AG04449 (cell line): ENCODE results near the gene LRRC8D.

Experiments used
- CTCF ChIA-PET: fragments of 350-600 bp; formaldehyde crosslinking; extraction: SDS; loops from one replicate; lab custom pipeline; 2021; ENCODE audit warnings: antibody characterized with exemption; lab: Yijun Ruan, JAX
- POLR2A ChIA-PET: fragments of 400-600, 350-600 bp; formaldehyde crosslinking; extraction: SDS; loops from one replicate; lab custom pipeline; 2020; ENCODE audit warnings: antibody characterized with exemption, inconsistent platforms; lab: Yijun Ruan, JAX
- DNase-seq: peaks from one replicate; pipeline ENCODE4 v3.0.0-alpha.2; 2010; ENCODE audit warnings: low read depth, low spot score
- H3K4me3 ChIP-seq: 2 replicates; pipeline ENCODE4 v1.5.1; 2011; ENCODE audit warnings: low read depth, mild to moderate bottlenecking, control low read depth, low read length
- TF ChIP-seq, protein P1 (sequence below): IDR thresholded peaks from one replicate; pipeline ENCODE4 v1.5.1; 2011; ENCODE audit warnings: mild to moderate bottlenecking, moderate library complexity, low read length, control low read depth, inconsistent platforms; ENCODE audit not compliant: insufficient read depth; ENCODE audit errors: missing control alignments

LRRC8D gene

DNA sequence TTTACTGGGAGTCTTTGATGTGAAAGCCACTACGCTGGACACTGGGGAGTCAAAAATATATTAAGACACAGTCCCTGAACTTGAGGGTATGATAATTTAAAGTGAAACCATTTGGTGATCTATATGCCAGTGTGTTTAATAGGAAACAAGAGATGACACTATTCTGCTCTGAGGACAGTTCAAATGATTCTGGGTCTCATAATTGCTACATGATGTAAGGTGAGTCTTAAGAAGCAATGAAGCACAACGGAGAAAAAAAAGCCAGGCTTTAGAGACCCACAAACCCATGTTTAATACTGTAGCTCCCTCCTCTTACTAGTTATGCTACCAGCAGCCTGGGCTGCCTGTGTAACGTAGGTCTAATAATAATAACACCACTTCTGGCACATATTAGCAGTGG lies 14.2 kb upstream of the LRRC8D start:
- POLR2A ChIA-PET, result no interaction called here
- no peak for DNase-seq
- CTCF ChIA-PET, result interaction anchor here (0.7 to 5.2 kb wide), 9 partner anchors 9 to 187 kb away, joined by 3 to 95 read pairs (median 4); partner anchors contain the start of gene LRRC8D
- no peak overlapping the region for H3K4me3 ChIP-seq
- TF ChIP-seq, protein P1, sequence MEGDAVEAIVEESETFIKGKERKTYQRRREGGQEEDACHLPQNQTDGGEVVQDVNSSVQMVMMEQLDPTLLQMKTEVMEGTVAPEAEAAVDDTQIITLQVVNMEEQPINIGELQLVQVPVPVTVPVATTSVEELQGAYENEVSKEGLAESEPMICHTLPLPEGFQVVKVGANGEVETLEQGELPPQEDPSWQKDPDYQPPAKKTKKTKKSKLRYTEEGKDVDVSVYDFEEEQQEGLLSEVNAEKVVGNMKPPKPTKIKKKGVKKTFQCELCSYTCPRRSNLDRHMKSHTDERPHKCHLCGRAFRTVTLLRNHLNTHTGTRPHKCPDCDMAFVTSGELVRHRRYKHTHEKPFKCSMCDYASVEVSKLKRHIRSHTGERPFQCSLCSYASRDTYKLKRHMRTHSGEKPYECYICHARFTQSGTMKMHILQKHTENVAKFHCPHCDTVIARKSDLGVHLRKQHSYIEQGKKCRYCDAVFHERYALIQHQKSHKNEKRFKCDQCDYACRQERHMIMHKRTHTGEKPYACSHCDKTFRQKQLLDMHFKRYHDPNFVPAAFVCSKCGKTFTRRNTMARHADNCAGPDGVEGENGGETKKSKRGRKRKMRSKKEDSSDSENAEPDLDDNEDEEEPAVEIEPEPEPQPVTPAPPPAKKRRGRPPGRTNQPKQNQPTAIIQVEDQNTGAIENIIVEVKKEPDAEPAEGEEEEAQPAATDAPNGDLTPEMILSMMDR, result no peak

DNA sequence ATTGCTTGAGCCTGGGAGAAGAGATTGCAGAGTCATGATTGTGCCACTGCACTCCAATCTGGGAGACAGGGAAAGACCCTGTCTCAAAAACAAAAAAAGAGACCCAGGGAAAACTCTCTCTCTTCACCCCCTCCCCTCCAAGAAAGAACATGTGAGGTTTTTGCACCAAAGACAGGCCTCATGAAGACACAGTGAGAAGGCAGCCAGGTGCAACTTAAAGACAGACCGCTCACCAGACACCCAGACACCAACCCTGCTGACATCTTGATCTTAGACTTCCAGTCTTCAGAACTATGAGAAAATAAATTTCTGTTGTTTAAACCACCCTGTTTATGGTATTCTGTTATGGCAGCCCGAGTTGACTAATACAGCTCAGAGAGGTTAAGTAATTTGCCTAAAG lies 13.3 kb upstream of the LRRC8D start:
- POLR2A ChIA-PET, result no interaction called here

DNA sequence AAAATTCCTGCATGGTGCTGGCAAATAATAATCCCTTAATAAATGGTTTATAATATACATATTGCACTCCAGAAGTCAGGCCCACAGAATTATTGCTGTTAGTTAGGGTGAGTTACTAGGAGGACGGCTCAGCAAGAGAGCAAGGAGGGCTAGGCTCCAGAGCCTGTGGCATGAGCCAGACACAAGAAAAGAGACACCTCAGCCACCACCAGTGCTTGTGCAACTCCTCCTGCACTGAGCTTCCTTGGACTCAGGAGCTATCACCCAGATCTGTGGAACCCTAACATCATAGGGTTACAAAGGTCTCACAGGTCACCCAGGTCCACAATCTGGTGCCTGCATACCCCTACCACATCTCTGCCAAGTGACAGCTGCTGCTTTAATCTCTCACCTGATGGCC lies 12.8 kb upstream of the LRRC8D start:
- TF ChIP-seq, protein P1, result no peak
- DNase-seq, result no peak
- ChIA-PET POLR2A (no interaction called here), CTCF (interaction anchor here (0.7 to 5.2 kb wide), 6 partner anchors 16 to 180 kb away, joined by 3 to 95 read pairs (median 4); no protein-coding TSS in a partner anchor)
- H3K4me3 ChIP-seq, result no peak overlapping the region

More for the DNA sequence above, 13.3 kb upstream of the LRRC8D start:
- CTCF ChIA-PET, result interaction anchor here (0.7 to 5.2 kb wide), 8 partner anchors 8 to 186 kb away, joined by 3 to 95 read pairs (median 4); partner anchors contain the start of gene LRRC8D
- no peak overlapping the region for H3K4me3 ChIP-seq
- TF ChIP-seq, protein P1, result no peak
- no peak for DNase-seq

DNA sequence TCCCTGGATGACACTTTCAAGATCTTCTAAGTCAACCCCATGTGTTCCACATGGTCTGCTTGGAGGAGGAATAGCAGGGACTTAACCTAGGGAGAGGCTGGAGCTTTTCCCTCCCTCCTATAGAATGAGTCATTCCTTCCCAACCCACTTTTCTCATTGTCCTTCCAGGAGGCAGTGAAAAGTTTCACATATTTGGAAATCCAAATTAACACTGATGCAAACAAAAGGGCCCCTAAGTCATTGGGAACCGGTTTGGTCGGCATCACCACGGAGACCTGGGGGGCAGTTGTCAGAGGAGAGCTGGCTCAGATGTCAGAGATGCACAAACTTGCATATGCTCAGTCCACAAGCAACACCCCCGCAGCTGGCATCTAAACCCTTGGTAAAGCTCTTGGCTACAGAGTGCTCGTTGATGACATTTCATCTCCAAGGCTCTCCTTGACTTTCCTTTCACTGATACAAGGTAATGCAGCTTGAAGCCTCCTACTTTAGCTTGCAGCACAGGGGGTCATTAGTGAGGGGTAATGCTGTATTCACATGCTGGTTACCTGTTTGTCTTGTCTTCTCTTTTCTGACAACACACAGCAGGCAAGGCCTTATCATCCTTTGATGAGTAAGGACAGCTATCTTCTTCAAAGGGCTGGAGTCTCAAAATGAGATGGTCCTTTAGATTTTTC lies 12.3 kb upstream of the LRRC8D start:
- TF ChIP-seq, protein P1, result no peak
- no peak for DNase-seq
- POLR2A ChIA-PET, result no interaction called here
- CTCF ChIA-PET, result interaction anchor here (0.7 to 5.2 kb wide), 7 partner anchors 13 to 180 kb away, joined by 3 to 95 read pairs (median 4); partner anchors contain the start of gene LRRC8D
- H3K4me3 ChIP-seq, result no peak overlapping the region

DNA sequence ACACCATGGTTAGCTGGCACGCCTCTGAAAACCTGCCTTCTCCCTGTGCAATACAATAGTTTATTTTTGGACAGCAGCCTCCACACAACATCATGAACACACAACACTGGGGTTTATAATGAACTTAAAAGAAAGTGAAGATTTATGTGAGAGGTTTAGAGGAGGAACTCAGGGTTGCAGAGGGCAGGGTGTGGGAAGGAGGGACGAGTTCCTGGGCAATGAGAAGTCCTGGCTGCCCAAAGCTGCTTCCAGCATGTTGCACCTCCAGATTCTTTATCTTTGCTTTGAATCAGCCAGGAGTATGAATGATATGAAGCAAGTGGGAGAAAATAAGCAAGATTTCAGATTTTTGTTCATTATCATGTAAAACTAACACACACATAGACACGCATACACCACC lies 11.3 kb upstream of the LRRC8D start:
- ChIA-PET POLR2A (interaction anchor here (0.6 to 0.8 kb wide), 2 partner anchors 12 to 34 kb away, joined by 3 to 4 read pairs; partner anchors contain the start of gene LRRC8D), CTCF (interaction anchor here (1.0 to 5.2 kb wide), 2 partner anchors 12 to 179 kb away, joined by 5 to 95 read pairs; partner anchors contain the start of gene LRRC8D)
- no peak overlapping the region for H3K4me3 ChIP-seq
- TF ChIP-seq, protein P1, result no peak
- no peak for DNase-seq

DNA sequence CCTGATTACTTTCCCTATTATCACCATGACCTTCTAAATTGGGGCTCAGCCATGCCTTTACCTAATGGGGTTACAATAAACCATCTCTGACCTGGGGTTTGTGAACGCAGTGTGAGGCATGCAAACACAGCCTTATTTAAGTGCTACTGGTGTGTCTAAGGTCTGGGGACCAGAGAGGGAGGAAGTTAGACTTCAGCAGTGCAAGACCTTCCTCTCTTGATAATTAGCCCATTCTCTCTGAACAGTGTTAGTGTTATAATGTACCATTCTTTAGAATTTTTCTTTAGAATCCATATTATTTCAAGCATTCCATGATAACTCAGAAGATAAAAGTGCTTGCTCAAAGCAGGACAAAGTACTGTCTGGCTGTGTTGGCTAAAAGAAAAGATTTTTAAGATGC lies 10.5 kb upstream of the LRRC8D start:
- no peak for DNase-seq
- no peak overlapping the region for H3K4me3 ChIP-seq
- CTCF ChIA-PET, result interaction anchor here (5.2 kb wide), 1 partner anchor 178 kb away, joined by 95 read pairs; no protein-coding TSS in a partner anchor
- TF ChIP-seq, protein P1, result no peak
- POLR2A ChIA-PET, result interaction anchor here (0.8 kb wide), 1 partner anchor 11 kb away, joined by 3 read pairs; the partner anchor contains the start of gene LRRC8D
